ENCODE measurements around the gene SLC35F5.

GRCh38 chr2:113797237-113797636 lies 40.8 kb upstream of the SLC35F5 start:
- TF ChIP-seq POLR2AphosphoS5 (IDR thresholded peaks at IDR 0.05; ENCODE audit: low read depth, low read length): no peak
- TF ChIP-seq POLR2A (IDR thresholded peaks at IDR 0.05; ENCODE audit: low read depth, low read length): no peak
- TF ChIP-seq TAF1 (IDR thresholded peaks at IDR 0.05; ENCODE audit: borderline replicate concordance, low read depth, low read length): no peak

All from GM12892 (cell line).